ENCODE data around the gene MOB1B. TPM values are rescaled to one million over a fixed set of nuclear protein-coding genes. Genes with fewer than 3 reads are reported as not detected.

MOB1B gene
- total RNA-seq, 2 donors from 2014 or later = 9.2 to 12.7 TPM

- WGBS, 2 donors = 81 to 83% methylated on average over 5 of the region's 5 CpGs
- no peaks in the 10 kb centered on the region for H3K27me3 ChIP-seq
- no peak for DNase-seq
- no peak for ATAC-seq
- no peaks in the 10 kb centered on the region for H3K9me3 ChIP-seq
- H3K36me3 ChIP-seq (replicated peaks in 1 of 2; ENCODE audit: insufficient read depth in 1 of 2, low read depth in 2 of 2) = no peaks in the 10 kb centered on the region
- intact Hi-C loops (cut with DNase I) = no loop called here
- TF ChIP-seq, protein P1, sequence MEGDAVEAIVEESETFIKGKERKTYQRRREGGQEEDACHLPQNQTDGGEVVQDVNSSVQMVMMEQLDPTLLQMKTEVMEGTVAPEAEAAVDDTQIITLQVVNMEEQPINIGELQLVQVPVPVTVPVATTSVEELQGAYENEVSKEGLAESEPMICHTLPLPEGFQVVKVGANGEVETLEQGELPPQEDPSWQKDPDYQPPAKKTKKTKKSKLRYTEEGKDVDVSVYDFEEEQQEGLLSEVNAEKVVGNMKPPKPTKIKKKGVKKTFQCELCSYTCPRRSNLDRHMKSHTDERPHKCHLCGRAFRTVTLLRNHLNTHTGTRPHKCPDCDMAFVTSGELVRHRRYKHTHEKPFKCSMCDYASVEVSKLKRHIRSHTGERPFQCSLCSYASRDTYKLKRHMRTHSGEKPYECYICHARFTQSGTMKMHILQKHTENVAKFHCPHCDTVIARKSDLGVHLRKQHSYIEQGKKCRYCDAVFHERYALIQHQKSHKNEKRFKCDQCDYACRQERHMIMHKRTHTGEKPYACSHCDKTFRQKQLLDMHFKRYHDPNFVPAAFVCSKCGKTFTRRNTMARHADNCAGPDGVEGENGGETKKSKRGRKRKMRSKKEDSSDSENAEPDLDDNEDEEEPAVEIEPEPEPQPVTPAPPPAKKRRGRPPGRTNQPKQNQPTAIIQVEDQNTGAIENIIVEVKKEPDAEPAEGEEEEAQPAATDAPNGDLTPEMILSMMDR (IDR thresholded peaks at IDR 0.05) = no peak
- no peak for TF ChIP-seq POLR2A (IDR thresholded peaks at IDR 0.05)
- no peaks in the 10 kb centered on the region for H3K4me1 ChIP-seq
- no peak overlapping the region for H3K27ac ChIP-seq
- no peak overlapping the region for H3K4me3 ChIP-seq
Measured at GRCh38 chr4:70956549-70957210, 54.5 kb downstream of the MOB1B start.

GRCh38 chr4:70958681-70959080 lies 56.5 kb downstream of the MOB1B start:
- Histone ChIP-seq H3K9me3 (no peaks in the 10 kb centered on the region), H3K4me3 (no peak overlapping the region), H3K4me1 (no peaks in the 10 kb centered on the region), H3K27me3 (no peaks in the 10 kb centered on the region), H3K27ac (no peak overlapping the region), H3K36me3 (replicated peaks in 1 of 2; ENCODE audit: insufficient read depth in 1 of 2, low read depth in 2 of 2) (no peaks in the 10 kb centered on the region)
- intact Hi-C loops (cut with DNase I) = no loop called here
- DNase-seq (no peak), ATAC-seq (no peak)
- TF ChIP-seq POLR2A (IDR thresholded peaks at IDR 0.05) = no peak
- TF ChIP-seq, protein P1 (IDR thresholded peaks at IDR 0.05) = no peak
- 77 to 85% methylated on average over 3 of the region's 3 CpGs for WGBS, 2 donors

GRCh38 chr4:70969076-70969475 lies 66.9 kb downstream of the MOB1B start:
- TF ChIP-seq, protein P1 (IDR thresholded peaks at IDR 0.05) = no peak
- no peak for TF ChIP-seq POLR2A (IDR thresholded peaks at IDR 0.05)
- intact Hi-C loops (cut with DNase I) = no loop called here
- H3K36me3 ChIP-seq (replicated peaks in 1 of 2; ENCODE audit: insufficient read depth in 1 of 2, low read depth in 2 of 2) = no peaks in the 10 kb centered on the region
- H3K27ac ChIP-seq = no peak overlapping the region
- no peaks in the 10 kb centered on the region for H3K4me1 ChIP-seq
- no peak for ATAC-seq
- no peaks in the 10 kb centered on the region for H3K27me3 ChIP-seq
- no peaks in the 10 kb centered on the region for H3K9me3 ChIP-seq
- 86% methylated on average over 7 of the region's 7 CpGs for WGBS, 2 donors
- DNase-seq = no peak
- H3K4me3 ChIP-seq = no peak overlapping the region

DNA sequence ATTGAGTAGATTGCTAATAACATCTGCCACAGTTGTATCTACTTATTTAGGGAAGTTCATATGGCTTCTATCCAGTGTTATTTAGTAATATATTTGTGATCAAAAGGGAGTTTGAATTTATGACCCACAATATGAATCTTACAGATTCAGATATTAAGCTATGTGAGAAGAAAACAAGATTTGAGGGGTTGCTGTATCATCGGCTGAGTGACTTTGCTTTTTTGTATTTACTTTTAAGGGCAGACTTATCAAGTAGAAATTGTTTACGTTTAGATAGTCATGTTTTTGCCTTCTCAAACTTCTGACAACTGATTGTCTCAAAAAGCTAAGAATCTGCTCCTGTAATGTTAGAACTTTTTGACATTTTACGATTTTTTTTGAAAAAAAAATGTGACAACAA lies 74.1 kb downstream of the MOB1B start:
- no peaks in the 10 kb centered on the region for H3K9me3 ChIP-seq
- no peak for TF ChIP-seq POLR2A (IDR thresholded peaks at IDR 0.05)
- TF ChIP-seq, protein P1 (IDR thresholded peaks at IDR 0.05) = no peak
- no peaks in the 10 kb centered on the region for H3K36me3 ChIP-seq (replicated peaks in 1 of 2; ENCODE audit: insufficient read depth in 1 of 2, low read depth in 2 of 2)
- no peaks in the 10 kb centered on the region for H3K27me3 ChIP-seq
- H3K4me3 ChIP-seq = no peak overlapping the region
- H3K4me1 ChIP-seq = peaks cover 3% of the 10 kb centered on the region
- intact Hi-C loops (cut with DNase I) = no loop called here
- WGBS, 2 donors = 66 to 69% methylated on average over 3 of the region's 3 CpGs
- no peak for ATAC-seq
- DNase-seq = no peak
- no peak overlapping the region for H3K27ac ChIP-seq

DNA sequence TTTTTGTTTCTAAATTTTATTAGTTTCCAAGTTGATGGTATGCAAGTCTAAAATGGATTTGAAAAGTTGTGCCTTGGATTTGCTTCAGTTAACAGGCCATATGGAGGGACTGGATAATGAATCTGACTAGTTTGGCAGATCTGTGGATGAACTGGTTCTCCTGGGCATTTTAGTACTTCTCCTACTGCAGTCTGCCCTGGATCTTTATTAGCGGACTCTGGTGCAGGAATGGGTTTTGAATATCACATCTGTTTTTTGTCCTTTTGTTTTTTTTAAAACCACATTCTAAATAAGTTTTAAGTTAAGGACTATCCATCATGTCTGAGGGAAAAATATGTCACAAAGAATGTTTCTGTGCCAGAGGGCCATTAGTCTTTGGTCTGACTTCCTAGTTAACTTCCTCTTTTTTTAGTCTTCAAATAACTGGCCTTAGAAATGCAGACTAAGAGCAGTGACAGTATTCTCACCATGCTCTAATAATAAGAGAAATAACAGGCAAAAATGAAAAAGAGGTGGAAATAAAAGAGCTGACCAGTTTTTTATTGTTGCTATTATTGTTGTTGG lies 77.4 kb downstream of the MOB1B start:
- H3K4me3 ChIP-seq = no peak overlapping the region
- WGBS, 2 donors = 61 to 85% methylated on average over 1 of the region's 1 CpG
- intact Hi-C loops (cut with DNase I) = no loop called here
- H3K4me1 ChIP-seq = peaks cover 3% of the 10 kb centered on the region
- DNase-seq (no peak), ATAC-seq (no peak)
- TF ChIP-seq, protein P1 (IDR thresholded peaks at IDR 0.05) = no peak
- TF ChIP-seq POLR2A (IDR thresholded peaks at IDR 0.05) = no peak
- no peaks in the 10 kb centered on the region for H3K27me3 ChIP-seq
- H3K27ac ChIP-seq = peak overlapping the region in 1 of 4 donors; percentile 10
- H3K36me3 ChIP-seq (replicated peaks in 1 of 2; ENCODE audit: insufficient read depth in 1 of 2, low read depth in 2 of 2) = no peaks in the 10 kb centered on the region
- no peaks in the 10 kb centered on the region for H3K9me3 ChIP-seq

Measured in body of pancreas (tissue), 4 donors.